ENCODE data around the gene SIK1. TPM values are rescaled to one million over a fixed set of nuclear protein-coding genes. Genes with fewer than 3 reads are reported as not detected.
"Not testable (repeated sequence)": the region's sequence is repeated elsewhere in the genome, so short reads cannot be mapped to it uniquely, and the experiment has no call there.

The SIK1 gene
- total RNA-seq (2012; rRNA removed) = under 0.01 and 3.5 TPM in 2 replicates

- not testable (repeated sequence) for H3K9ac ChIP-seq (ENCODE audit: low read depth, low read length); H3K36me3 ChIP-seq (ENCODE audit: insufficient read depth, low read length); H3K4me2 ChIP-seq (ENCODE audit: low read length); H3K4me1 ChIP-seq (ENCODE audit: control insufficient read depth, insufficient read depth, low read length); H3K27me3 ChIP-seq (ENCODE audit: control insufficient read depth, insufficient read depth, low read length); H3K4me3 ChIP-seq (ENCODE audit: low read length); H3K9me3 ChIP-seq (replicated peaks; ENCODE audit: low read length)
These were observed at the start of gene SIK1 for GRCh38 chr21:43426404-43427241. Gene SIK1 (minus strand): TSS chr21:43427131. CDS start chr21:43426178, 953 bp downstream.

- H3K36me3 ChIP-seq (ENCODE audit: insufficient read depth, low read length); H3K9ac ChIP-seq (ENCODE audit: low read depth, low read length); H3K4me1 ChIP-seq (ENCODE audit: control insufficient read depth, insufficient read depth, low read length); H3K4me3 ChIP-seq (ENCODE audit: low read length); H3K9me3 ChIP-seq (replicated peaks; ENCODE audit: low read length); H3K27me3 ChIP-seq (ENCODE audit: control insufficient read depth, insufficient read depth, low read length); H3K4me2 ChIP-seq (ENCODE audit: low read length): not testable (repeated sequence)
These were observed 44.8 kb upstream of the SIK1 start for GRCh38 chr21:43471597-43472242.

GRCh38 chr21:43469719-43470458, 43.0 kb upstream of the SIK1 start:
- not testable (repeated sequence) for H3K9me3 ChIP-seq (replicated peaks; ENCODE audit: low read length); H3K27me3 ChIP-seq (ENCODE audit: control insufficient read depth, insufficient read depth, low read length); H3K4me1 ChIP-seq (ENCODE audit: control insufficient read depth, insufficient read depth, low read length); H3K36me3 ChIP-seq (ENCODE audit: insufficient read depth, low read length); H3K4me2 ChIP-seq (ENCODE audit: low read length); H3K4me3 ChIP-seq (ENCODE audit: low read length); H3K9ac ChIP-seq (ENCODE audit: low read depth, low read length)

GRCh38 chr21:43467785-43468184, 40.9 kb upstream of the SIK1 start:
- Histone ChIP-seq H3K4me2 (ENCODE audit: low read length) (no peak overlapping the region), H3K27me3 (ENCODE audit: control insufficient read depth, insufficient read depth, low read length) (no peaks in the 10 kb centered on the region), H3K9me3 (replicated peaks; ENCODE audit: low read length) (no peaks in the 10 kb centered on the region), H3K9ac (ENCODE audit: low read depth, low read length) (no peak overlapping the region), H3K36me3 (ENCODE audit: insufficient read depth, low read length) (no peaks in the 10 kb centered on the region), H3K4me1 (ENCODE audit: control insufficient read depth, insufficient read depth, low read length) (no peaks in the 10 kb centered on the region), H3K4me3 (ENCODE audit: low read length) (no peak overlapping the region)

- H3K4me3 ChIP-seq (ENCODE audit: low read length); H3K9ac ChIP-seq (ENCODE audit: low read depth, low read length); H3K27me3 ChIP-seq (ENCODE audit: control insufficient read depth, insufficient read depth, low read length); H3K9me3 ChIP-seq (replicated peaks; ENCODE audit: low read length); H3K36me3 ChIP-seq (ENCODE audit: insufficient read depth, low read length); H3K4me2 ChIP-seq (ENCODE audit: low read length); H3K4me1 ChIP-seq (ENCODE audit: control insufficient read depth, insufficient read depth, low read length): not testable (repeated sequence)
These were observed 38.2 kb upstream of the SIK1 start for GRCh38 chr21:43465159-43465558.

GRCh38 chr21:43463498-43464261, 36.7 kb upstream of the SIK1 start:
- not testable (repeated sequence) for H3K9me3 ChIP-seq (replicated peaks; ENCODE audit: low read length); H3K27me3 ChIP-seq (ENCODE audit: control insufficient read depth, insufficient read depth, low read length); H3K36me3 ChIP-seq (ENCODE audit: insufficient read depth, low read length); H3K4me2 ChIP-seq (ENCODE audit: low read length); H3K9ac ChIP-seq (ENCODE audit: low read depth, low read length); H3K4me3 ChIP-seq (ENCODE audit: low read length); H3K4me1 ChIP-seq (ENCODE audit: control insufficient read depth, insufficient read depth, low read length)

GRCh38 chr21:43462932-43463331, 36.0 kb upstream of the SIK1 start:
- H3K27me3 ChIP-seq (ENCODE audit: control insufficient read depth, insufficient read depth, low read length); H3K4me2 ChIP-seq (ENCODE audit: low read length); H3K36me3 ChIP-seq (ENCODE audit: insufficient read depth, low read length); H3K4me3 ChIP-seq (ENCODE audit: low read length); H3K4me1 ChIP-seq (ENCODE audit: control insufficient read depth, insufficient read depth, low read length); H3K9me3 ChIP-seq (replicated peaks; ENCODE audit: low read length); H3K9ac ChIP-seq (ENCODE audit: low read depth, low read length): not testable (repeated sequence)

GRCh38 chr21:43460475-43460874, 33.5 kb upstream of the SIK1 start:
- H3K9ac ChIP-seq (ENCODE audit: low read depth, low read length); H3K9me3 ChIP-seq (replicated peaks; ENCODE audit: low read length); H3K27me3 ChIP-seq (ENCODE audit: control insufficient read depth, insufficient read depth, low read length): not testable (repeated sequence)

GRCh38 chr21:43458995-43459394, 32.1 kb upstream of the SIK1 start:
- not testable (repeated sequence) for H3K9ac ChIP-seq (ENCODE audit: low read depth, low read length); H3K27me3 ChIP-seq (ENCODE audit: control insufficient read depth, insufficient read depth, low read length); H3K36me3 ChIP-seq (ENCODE audit: insufficient read depth, low read length); H3K4me1 ChIP-seq (ENCODE audit: control insufficient read depth, insufficient read depth, low read length); H3K4me2 ChIP-seq (ENCODE audit: low read length); H3K9me3 ChIP-seq (replicated peaks; ENCODE audit: low read length); H3K4me3 ChIP-seq (ENCODE audit: low read length)

More at GRCh38 chr21:43460475-43460874, 33.5 kb upstream of the SIK1 start:
- not testable (repeated sequence) for H3K4me2 ChIP-seq (ENCODE audit: low read length); H3K4me1 ChIP-seq (ENCODE audit: control insufficient read depth, insufficient read depth, low read length); H3K4me3 ChIP-seq (ENCODE audit: low read length); H3K36me3 ChIP-seq (ENCODE audit: insufficient read depth, low read length)

- H3K36me3 ChIP-seq (ENCODE audit: insufficient read depth, low read length); H3K27me3 ChIP-seq (ENCODE audit: control insufficient read depth, insufficient read depth, low read length); H3K4me2 ChIP-seq (ENCODE audit: low read length): not testable (repeated sequence)
These were observed 29.8 kb upstream of the SIK1 start for GRCh38 chr21:43456616-43457314.

GRCh38 chr21:43455717-43456116, 28.8 kb upstream of the SIK1 start:
- not testable (repeated sequence) for H3K4me1 ChIP-seq (ENCODE audit: control insufficient read depth, insufficient read depth, low read length); H3K36me3 ChIP-seq (ENCODE audit: insufficient read depth, low read length); H3K4me3 ChIP-seq (ENCODE audit: low read length); H3K9me3 ChIP-seq (replicated peaks; ENCODE audit: low read length); H3K4me2 ChIP-seq (ENCODE audit: low read length); H3K9ac ChIP-seq (ENCODE audit: low read depth, low read length); H3K27me3 ChIP-seq (ENCODE audit: control insufficient read depth, insufficient read depth, low read length)

More at GRCh38 chr21:43456616-43457314, 29.8 kb upstream of the SIK1 start:
- H3K9ac ChIP-seq (ENCODE audit: low read depth, low read length); H3K9me3 ChIP-seq (replicated peaks; ENCODE audit: low read length); H3K4me3 ChIP-seq (ENCODE audit: low read length); H3K4me1 ChIP-seq (ENCODE audit: control insufficient read depth, insufficient read depth, low read length): not testable (repeated sequence)
